Uterus (tissue), 2 donors: ENCODE measurements around the gene IDH2.

Experiments
- CTCF ChIP-seq, 4 experiments: fragments of 200-600 bp in 2 of 4; fragments of 450-650 bp in 2 of 4; sonication (generic) in 2 of 4; IDR thresholded peaks; one replicate each; pipeline ENCODE4 v1.5.1; 2016 to 2019; ENCODE audit warnings: antibody characterized with exemption in 4 of 4, mild to moderate bottlenecking in 2 of 4, moderate library complexity in 1 of 4
- POLR2A ChIP-seq, 2 donors: fragments of 450-650 bp; IDR thresholded peaks; one replicate each; pipeline ENCODE4 v1.6.1; 2016; ENCODE audit warnings: antibody characterized with exemption in 2 of 2, mild to moderate bottlenecking in 1 of 2, moderate library complexity in 1 of 2

GRCh38 chr15:90080818-90081393 lies 21.4 kb downstream of the IDH2 start:
- no peak for TF ChIP-seq CTCF (IDR thresholded peaks at IDR 0.05)
- TF ChIP-seq POLR2A (IDR thresholded peaks at IDR 0.05) = no peak
